ENCODE measurements around the gene TMCO2.

- no peak for TF ChIP-seq CTCF (IDR thresholded peaks at IDR 0.05; ENCODE audit: insufficient read depth, low read length, poor library complexity, severe bottlenecking)
- TF ChIP-seq EZH2phosphoT487 (conservative IDR thresholded peaks at IDR 0.05; ENCODE audit: low read length): no peak
Observed at GRCh38 chr1:40300249-40300567, 52.5 kb downstream of the TMCO2 start.
